ENCODE results near the gene KIF20A. TPM values are rescaled to one million over a fixed set of nuclear protein-coding genes. Genes with fewer than 3 reads are reported as not detected.

The KIF20A gene
- total RNA-seq, 1 experiment from 2014 or later = 84.9 TPM

GRCh38 chr5:138212828-138213160 is 33.9 kb downstream of the KIF20A start:
- Mint-ChIP-seq H3K27ac (ENCODE audit: unreplicated experiment) (peak overlapping the region; percentile 99), H3K27me3 (ENCODE audit: insufficient read depth, unreplicated experiment) (no peaks in the 10 kb centered on the region), H3K36me3 (ENCODE audit: insufficient read depth, unreplicated experiment) (peaks cover 36% of the 10 kb centered on the region), H3K4me1 (ENCODE audit: low read depth, unreplicated experiment) (no peaks in the 10 kb centered on the region), H3K4me3 (ENCODE audit: unreplicated experiment) (peak overlapping the region; percentile 99), H3K9me3 (ENCODE audit: unreplicated experiment) (no peaks in the 10 kb centered on the region)
- Histone ChIP-seq H3K4me3 (ENCODE audit: low read depth, low read length) (peak overlapping the region; percentile 99), H3K9me3 (no peaks in the 10 kb centered on the region), H3K27me3 (replicated peaks; ENCODE audit: control insufficient read depth, insufficient read depth, low read length) (no peaks in the 10 kb centered on the region), H3K4me1 (no peaks in the 10 kb centered on the region), H3K36me3 (ENCODE audit: control insufficient read depth, insufficient read depth, low read length) (peaks cover 2% of the 10 kb centered on the region; the same call in 1 of the 2 replicates)
- ChIA-PET POLR2A (interaction anchor here (1.0 to 1.5 kb wide), 6 partner anchors 11 to 363 kb away, joined by 3 to 12 read pairs (median 6); partner anchors contain the start of genes CDC25C, FAM53C and HSPA9), CTCF (interaction anchor here (1.7 to 1.9 kb wide), 2 partner anchors 70 to 139 kb away, joined by 11 to 15 read pairs; partner anchors contain the start of gene KDM3B)
- TF ChIP-seq CTCF (IDR thresholded peaks at IDR 0.05; ENCODE audit: insufficient read depth in 1 of 2, low read depth in 1 of 2, low read length in 1 of 2, severe bottlenecking in 1 of 2, unreplicated experiment in 1 of 2) = no peak
- TSS peak; percentile 72 for BruUV-seq (replicated peaks)
- peak in 1 of 2 experiments; percentile 39 for DNase-seq
- intact Hi-C loops (cut with micrococcal nuclease; ENCODE audit: unreplicated experiment) = loop anchor here (1.0 to 5.0 kb wide), 4 partner anchors 10 to 120 kb away; partner anchors contain the start of genes CDC25C and KIF20A

GRCh38 chr5:138213161-138214029 is 34.5 kb downstream of the KIF20A start, which contains the start of gene CDC23:
CDC23 (minus strand) TSS chr5:138213323; CDS start chr5:138213312, 11 bp downstream.
- POLR2A ChIA-PET = interaction anchor here (0.6 to 1.5 kb wide), 17 partner anchors 10 to 1225 kb away, joined by 3 to 12 read pairs (median 4); partner anchors contain the start of genes CDC25C, FAM53C, HSPA9 and KDM3B
- no peaks in the 10 kb centered on the region for H3K4me1 ChIP-seq
- peak within 1 kb of the TSS; percentile 99 for H3K27ac Mint-ChIP-seq (ENCODE audit: unreplicated experiment)
- H3K4me3 ChIP-seq (ENCODE audit: low read depth, low read length) = peak within 1 kb of the TSS; percentile 99
- peaks cover 30% of the 10 kb centered on the region for H3K36me3 Mint-ChIP-seq (ENCODE audit: insufficient read depth, unreplicated experiment)
- H3K9me3 Mint-ChIP-seq (ENCODE audit: unreplicated experiment) = no peaks in the 10 kb centered on the region
- H3K27me3 Mint-ChIP-seq (ENCODE audit: insufficient read depth, unreplicated experiment) = no peaks in the 10 kb centered on the region
- CTCF ChIA-PET = interaction anchor here (0.8 to 1.9 kb wide), 5 partner anchors 9 to 149 kb away, joined by 3 to 15 read pairs (median 6); partner anchors contain the start of gene KDM3B
- peak within 1 kb of the TSS; percentile 99 for H3K4me3 Mint-ChIP-seq (ENCODE audit: unreplicated experiment)
- intact Hi-C loops (cut with micrococcal nuclease; ENCODE audit: unreplicated experiment) = loop anchor here (1.0 to 5.0 kb wide), 4 partner anchors 9 to 119 kb away; partner anchors contain the start of genes CDC25C and KIF20A
- peak; percentile 96 to 97 for DNase-seq
- H3K9me3 ChIP-seq = no peaks in the 10 kb centered on the region
- no peaks in the 10 kb centered on the region for H3K27me3 ChIP-seq (replicated peaks; ENCODE audit: control insufficient read depth, insufficient read depth, low read length)
- H3K36me3 ChIP-seq (ENCODE audit: control insufficient read depth, insufficient read depth, low read length) = peaks cover 2% of the 10 kb centered on the region; the same call in 1 of the 2 replicates
- TF ChIP-seq CTCF (IDR thresholded peaks at IDR 0.05; ENCODE audit: insufficient read depth in 1 of 2, low read depth in 1 of 2, low read length in 1 of 2, severe bottlenecking in 1 of 2, unreplicated experiment in 1 of 2) = no peak
- no TSS peak for BruUV-seq (replicated peaks)
- H3K4me1 Mint-ChIP-seq (ENCODE audit: low read depth, unreplicated experiment) = no peaks in the 10 kb centered on the region

- H3K4me1 Mint-ChIP-seq (ENCODE audit: low read depth, unreplicated experiment) = no peaks in the 10 kb centered on the region
- POLR2A ChIA-PET = no interaction called here
- CTCF ChIA-PET = no interaction called here
- no peaks in the 10 kb centered on the region for H3K4me1 ChIP-seq
- H3K4me3 Mint-ChIP-seq (ENCODE audit: unreplicated experiment) = no peak overlapping the region
- no peak overlapping the region for H3K27ac Mint-ChIP-seq (ENCODE audit: unreplicated experiment)
- no TSS peak for BruUV-seq (replicated peaks)
- peaks cover 20% of the 10 kb centered on the region for H3K36me3 Mint-ChIP-seq (ENCODE audit: insufficient read depth, unreplicated experiment)
- no peak for TF ChIP-seq CTCF (IDR thresholded peaks at IDR 0.05; ENCODE audit: insufficient read depth in 1 of 2, low read depth in 1 of 2, low read length in 1 of 2, severe bottlenecking in 1 of 2, unreplicated experiment in 1 of 2)
- H3K4me3 ChIP-seq (ENCODE audit: low read depth, low read length) = no peak overlapping the region
- no peaks in the 10 kb centered on the region for H3K9me3 Mint-ChIP-seq (ENCODE audit: unreplicated experiment)
- no peaks in the 10 kb centered on the region for H3K36me3 ChIP-seq (ENCODE audit: control insufficient read depth, insufficient read depth, low read length)
- no peaks in the 10 kb centered on the region for H3K27me3 ChIP-seq (replicated peaks; ENCODE audit: control insufficient read depth, insufficient read depth, low read length)
- no peaks in the 10 kb centered on the region for H3K27me3 Mint-ChIP-seq (ENCODE audit: insufficient read depth, unreplicated experiment)
- no peak for DNase-seq
- intact Hi-C loops (cut with micrococcal nuclease; ENCODE audit: unreplicated experiment) = no loop called here
- H3K9me3 ChIP-seq = no peaks in the 10 kb centered on the region
Measured at GRCh38 chr5:138216799-138217198, 37.9 kb downstream of the KIF20A start.

All from Caco-2 (cell line).